Small intestine (tissue), 7 donors: ENCODE data around the gene RBM17. TPM values are rescaled to one million over a fixed set of nuclear protein-coding genes. Genes with fewer than 3 reads are reported as not detected.

ENCODE experiments used
- DNase-seq, 2 donors: peaks; one replicate each; pipeline versions ENCODE4 v3.0.0 to v3.0.0-alpha.2; 2013
- FAIRE-seq: peaks from 2 replicates; lab custom pipeline; 2012; peaks lifted over from hg19 to GRCh38; lab: Jason Lieb, UNC
- H3K27ac ChIP-seq, 3 donors: one replicate each; pipeline ENCODE4 v1.5.1; 2013; ENCODE audit warnings: low read length in 2 of 3, mild to moderate bottlenecking in 2 of 3, control low read depth in 1 of 3, inconsistent platforms in 1 of 3, low read depth in 1 of 3, moderate library complexity in 1 of 3
- H3K27me3 ChIP-seq, 3 donors: one replicate each; pipeline ENCODE4 v1.6.1; 2013; ENCODE audit warnings: low read length in 3 of 3, inconsistent platforms in 1 of 3; ENCODE audit not compliant: control insufficient read depth in 3 of 3, insufficient read depth in 3 of 3
- H3K36me3 ChIP-seq, 3 donors: one replicate each; pipeline ENCODE4 v1.6.1; 2013; ENCODE audit warnings: low read length in 3 of 3, inconsistent platforms in 1 of 3, low read depth in 1 of 3, mild to moderate bottlenecking in 1 of 3, moderate library complexity in 1 of 3; ENCODE audit not compliant: control insufficient read depth in 3 of 3, insufficient read depth in 2 of 3
- H3K4me1 ChIP-seq, 3 donors: one replicate each; pipeline ENCODE4 v1.6.1; 2013; ENCODE audit warnings: low read length in 2 of 3, inconsistent platforms in 1 of 3, low read depth in 1 of 3, mild to moderate bottlenecking in 1 of 3, moderate library complexity in 1 of 3; ENCODE audit not compliant: control insufficient read depth in 3 of 3, insufficient read depth in 2 of 3
- H3K4me3 ChIP-seq, 3 donors: one replicate each; pipeline ENCODE4 v1.5.1; 2013; ENCODE audit warnings: low read length in 3 of 3, control low read depth in 1 of 3, inconsistent platforms in 1 of 3, low read depth in 1 of 3, mild to moderate bottlenecking in 1 of 3, moderate library complexity in 1 of 3
- H3K9me3 ChIP-seq, 2 donors: one replicate each; pipeline ENCODE4 v1.6.1; 2013; ENCODE audit warnings: low read depth in 1 of 2, low read length in 1 of 2; ENCODE audit not compliant: control insufficient read depth in 2 of 2, insufficient read depth in 1 of 2
- WGBS, 3 donors: extraction: QIAGEN DNeasy Blood & Tissue Kit; methylation state at CpG; one replicate each; pipeline ENCODE4 v1.1.7; 2013; 5-methylcytosine and 5-hydroxymethylcytosine counted together
- polyA plus RNA-seq, 4 donors: library from polyadenylated mRNA; stranded (reverse) in 3 of 4; unstranded in 1 of 4; fragments of 200-250 nt in 3 of 4; fragments of 120-200 nt in 1 of 4; gene quantifications; one replicate each; pipeline versions ENCODE4 v1.2.1 to v1.2.3, GENCODE V29; 2013
- donor health status: healthy with polysubstance abuse.
- donor health status: control.
- donor health status: control.
- donor health status: Bipolar disorder and iron deficiency.
- donor health status: healthy.

RBM17 gene
- polyA plus RNA-seq, 4 donors: 45.7 to 102 (median 73.9) TPM

DNA sequence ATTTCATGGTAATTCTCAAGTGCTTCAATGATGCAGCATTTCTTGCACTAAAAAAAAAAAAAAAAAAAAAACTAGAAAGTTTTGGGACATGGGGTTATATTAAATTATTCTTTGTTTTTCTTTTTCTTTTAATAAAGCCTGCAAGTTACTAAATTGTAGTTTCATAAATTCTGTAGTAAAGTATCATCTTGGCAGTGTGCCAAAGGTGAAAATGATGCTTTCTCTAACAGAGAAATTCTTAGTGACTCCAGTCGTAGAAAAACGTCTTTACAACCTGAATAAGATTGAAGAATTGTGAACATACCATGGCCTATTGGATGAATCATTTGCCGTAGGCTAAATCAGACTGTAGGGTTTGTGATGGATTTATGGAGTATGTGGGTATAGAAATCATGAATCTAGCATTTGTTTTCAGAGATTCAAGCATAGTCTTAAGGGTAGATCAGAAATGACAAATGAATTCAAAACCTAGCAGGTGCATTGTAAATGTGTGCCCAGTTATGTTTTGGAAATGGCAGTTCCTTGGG lies 27.1 kb downstream of the RBM17 start:
- Histone ChIP-seq H3K27me3 (no peaks in the 10 kb centered on the region), H3K4me1 (peaks cover 0 to 6% (median 5%) of the 10 kb centered on the region in 3 donors), H3K36me3 (peaks cover 17 to 26% (median 21%) of the 10 kb centered on the region in 3 donors), H3K9me3 (no peaks in the 10 kb centered on the region), H3K27ac (no peak overlapping the region), H3K4me3 (no peak overlapping the region)
- FAIRE-seq (no peak), DNase-seq (no peak)
- 85 to 92% (median 89%) methylated on average over 3 of the region's 3 CpGs for WGBS, 3 donors

DNA sequence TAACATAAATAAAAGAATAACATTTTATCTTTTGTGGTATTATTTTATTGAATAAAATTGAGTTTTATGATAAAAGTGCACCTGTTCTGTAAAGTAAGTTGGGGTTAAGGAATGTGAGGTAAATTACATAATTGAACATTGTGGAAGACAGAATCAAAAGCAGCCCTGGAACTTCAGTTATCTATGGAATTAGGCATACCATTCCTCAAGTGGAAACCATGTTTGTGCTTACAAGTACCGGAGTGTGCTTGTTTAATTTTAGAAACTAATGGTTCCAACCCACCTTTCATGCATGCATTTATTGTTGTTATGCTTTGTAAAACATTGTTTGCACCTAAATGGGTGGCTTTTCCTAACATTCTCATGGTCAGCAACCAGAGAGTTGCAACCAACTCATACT lies 28.0 kb downstream of the RBM17 start:
- WGBS, 3 donors: 86 to 100% (median 96%) methylated on average over 1 of the region's 1 CpG
- DNase-seq (no peak), FAIRE-seq (no peak)
- Histone ChIP-seq H3K9me3 (no peaks in the 10 kb centered on the region), H3K4me1 (peaks cover 0 to 6% (median 5%) of the 10 kb centered on the region in 3 donors), H3K36me3 (peaks cover 14 to 18% (median 18%) of the 10 kb centered on the region in 3 donors), H3K27ac (no peak overlapping the region), H3K4me3 (no peak overlapping the region), H3K27me3 (no peaks in the 10 kb centered on the region)

DNA sequence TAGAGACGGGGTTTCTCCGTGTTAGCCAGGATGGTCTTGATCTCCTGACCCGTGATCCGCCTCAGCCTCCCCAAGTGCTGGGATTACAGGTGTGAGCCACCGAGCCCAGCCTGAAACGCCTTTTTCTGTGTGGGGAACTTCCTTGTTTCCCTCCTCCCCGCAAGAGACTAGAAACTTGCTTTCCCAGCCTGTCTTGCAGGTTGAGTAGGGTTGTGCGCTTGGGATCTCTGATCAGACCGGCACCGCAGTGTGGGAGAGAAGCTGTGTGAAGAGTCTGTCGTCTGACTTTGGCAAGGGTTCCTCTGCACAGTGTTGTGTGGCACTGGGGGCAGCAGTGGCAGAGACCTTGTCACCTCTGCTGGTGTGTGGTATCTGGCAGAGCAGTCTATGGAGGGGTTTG lies 28.9 kb downstream of the RBM17 start:
- no peak for FAIRE-seq
- Histone ChIP-seq H3K4me1 (peaks cover 0 to 6% (median 5%) of the 10 kb centered on the region in 3 donors), H3K27ac (no peak overlapping the region), H3K36me3 (peaks cover 12 to 14% (median 13%) of the 10 kb centered on the region in 3 donors), H3K27me3 (no peaks in the 10 kb centered on the region), H3K4me3 (no peak overlapping the region), H3K9me3 (no peaks in the 10 kb centered on the region)
- WGBS, 3 donors: 90 to 93% (median 92%) methylated on average over 11 of the region's 11 CpGs
- no peak for DNase-seq

DNA sequence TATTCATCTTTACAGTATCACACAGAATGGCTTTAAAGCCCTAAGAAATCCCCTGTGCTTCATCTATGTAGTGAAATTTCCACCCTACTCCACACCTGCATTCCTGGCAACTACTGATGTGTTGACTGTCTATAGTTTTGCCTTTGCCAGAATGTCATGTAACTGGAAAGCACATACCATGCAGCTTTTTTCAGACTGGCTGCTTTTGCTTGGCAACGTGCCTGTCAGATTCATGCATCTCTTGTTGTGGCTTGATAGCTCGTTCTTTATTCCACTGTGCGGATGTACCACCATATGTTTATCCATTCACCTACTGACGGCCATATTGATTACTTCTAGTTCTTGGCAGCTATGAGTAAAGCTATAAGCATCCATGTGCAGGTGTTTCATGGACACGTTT lies 30.6 kb downstream of the RBM17 start:
- Histone ChIP-seq H3K27me3 (no peaks in the 10 kb centered on the region), H3K9me3 (no peaks in the 10 kb centered on the region), H3K36me3 (peaks cover 4 to 9% (median 5%) of the 10 kb centered on the region in 3 donors), H3K4me3 (no peak overlapping the region), H3K4me1 (peaks cover 0 to 6% (median 4%) of the 10 kb centered on the region in 3 donors), H3K27ac (no peak overlapping the region)
- no peak for FAIRE-seq
- 38 to 55% (median 50%) methylated on average over 5 of the region's 5 CpGs for WGBS, 3 donors
- no peak for DNase-seq

DNA sequence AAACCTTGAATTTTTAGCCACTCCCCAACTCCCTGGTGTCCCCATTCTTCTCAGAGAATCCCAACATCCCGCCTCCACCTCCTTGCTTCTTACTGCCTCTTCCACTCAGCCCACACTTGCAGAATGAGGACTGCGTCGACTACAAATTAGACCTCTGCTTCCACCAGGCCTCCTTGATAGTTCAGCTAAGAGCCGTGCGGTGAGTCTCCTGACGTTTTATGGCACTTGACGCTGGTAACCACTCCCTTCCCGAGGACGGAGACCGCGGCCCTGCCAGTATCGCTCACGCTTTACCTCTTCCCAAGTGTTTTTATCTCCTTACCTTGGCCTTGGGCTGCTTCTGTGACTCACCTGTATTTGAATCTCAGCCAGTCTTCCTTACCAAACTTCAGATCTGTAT lies 31.1 kb downstream of the RBM17 start:
- 11 to 75% (median 46%) methylated on average over 13 of the region's 13 CpGs for WGBS, 3 donors
- FAIRE-seq (no peak), DNase-seq (peak; percentile 80 to 94)
- Histone ChIP-seq H3K27me3 (no peaks in the 10 kb centered on the region), H3K9me3 (no peaks in the 10 kb centered on the region), H3K36me3 (peaks cover 2 to 9% (median 2%) of the 10 kb centered on the region in 3 donors), H3K4me3 (no peak overlapping the region), H3K27ac (peak overlapping the region in 1 of 3 donors; percentile 56), H3K4me1 (peaks cover 0 to 6% (median 0%) of the 10 kb centered on the region in 3 donors)

DNA sequence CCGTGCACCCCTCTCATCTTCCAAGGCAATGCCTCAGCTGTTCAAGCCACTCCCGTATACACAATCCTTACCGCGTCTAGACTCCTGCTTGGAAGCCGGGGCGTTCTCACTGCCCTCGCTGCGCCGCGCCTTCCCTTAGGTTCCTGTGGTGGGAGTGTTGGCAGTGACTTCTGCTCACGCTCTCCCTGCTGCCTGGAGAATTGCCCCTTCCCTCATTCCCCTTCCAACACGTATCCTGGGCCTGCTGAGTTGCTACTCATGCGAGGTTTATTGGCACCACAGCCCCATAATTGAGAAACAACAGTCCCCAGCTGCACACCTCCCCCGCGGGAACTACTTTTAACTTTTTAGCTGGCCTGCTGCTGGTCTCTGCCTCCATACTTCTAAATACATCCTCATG lies 31.9 kb downstream of the RBM17 start:
- H3K9me3 ChIP-seq: no peaks in the 10 kb centered on the region
- DNase-seq (peak in 1 of 2 donors; percentile 32), FAIRE-seq (no peak)
- H3K27ac ChIP-seq: no peak overlapping the region
- H3K4me1 ChIP-seq: peaks cover 0 to 6% (median 0%) of the 10 kb centered on the region in 3 donors
- peaks cover 0 to 9% (median 0%) of the 10 kb centered on the region in 3 donors for H3K36me3 ChIP-seq
- H3K27me3 ChIP-seq: no peaks in the 10 kb centered on the region
- WGBS, 3 donors: 23 to 70% (median 46%) methylated on average over 15 of the region's 15 CpGs
- H3K4me3 ChIP-seq: no peak overlapping the region

DNA sequence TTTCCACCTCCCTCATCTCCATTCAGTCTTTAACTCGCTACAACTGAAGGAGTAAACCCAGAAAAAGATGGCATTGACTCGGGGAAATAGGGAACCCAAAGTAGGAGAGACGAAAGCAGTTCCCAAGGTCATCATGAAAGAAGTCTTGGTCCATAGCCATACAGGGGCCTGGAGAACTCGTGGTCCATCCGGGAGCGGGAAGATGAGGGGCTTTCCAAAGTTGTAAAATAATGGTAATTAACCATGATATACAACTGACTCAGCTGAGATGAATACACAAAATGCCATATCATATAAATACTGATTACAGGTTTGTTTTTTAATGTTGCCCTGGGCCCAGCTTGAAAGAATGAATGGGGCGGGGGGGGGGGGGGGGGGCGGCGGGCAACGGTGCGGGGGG lies 32.3 kb downstream of the RBM17 start:
- Histone ChIP-seq H3K36me3 (peaks cover 0 to 9% (median 0%) of the 10 kb centered on the region in 3 donors), H3K27ac (no peak overlapping the region), H3K4me3 (no peak overlapping the region), H3K9me3 (no peaks in the 10 kb centered on the region), H3K27me3 (no peaks in the 10 kb centered on the region), H3K4me1 (peaks cover 0 to 6% (median 0%) of the 10 kb centered on the region in 3 donors)
- FAIRE-seq (no peak), DNase-seq (no peak)
- WGBS, 3 donors: 30 to 84% (median 64%) methylated on average over 10 to 11 of the region's 11 CpGs

DNA sequence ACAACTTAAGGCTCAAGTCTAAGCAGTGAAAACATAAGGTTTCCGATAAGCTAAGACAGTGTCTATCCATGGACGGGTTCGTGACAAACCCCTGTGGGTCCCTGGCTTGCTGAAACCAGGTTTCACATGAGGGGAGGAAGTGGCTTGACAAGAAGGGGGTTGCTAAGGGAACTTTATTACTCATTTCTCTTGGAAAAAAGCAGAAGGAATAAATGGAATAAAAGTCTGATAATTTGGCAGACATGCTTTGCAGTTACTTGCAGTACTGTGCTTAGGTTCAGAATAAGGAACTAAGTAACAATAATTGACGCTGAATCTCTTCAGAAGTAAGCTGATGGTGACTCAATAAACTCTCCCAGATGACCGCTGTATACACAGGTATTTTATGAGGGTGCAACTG lies 34.7 kb downstream of the RBM17 start:
- peaks cover 0 to 6% (median 0%) of the 10 kb centered on the region in 3 donors for H3K27me3 ChIP-seq
- 78 to 91% (median 80%) methylated on average over 5 of the region's 5 CpGs for WGBS, 3 donors
- H3K36me3 ChIP-seq: peaks cover 0 to 2% (median 0%) of the 10 kb centered on the region in 3 donors
- peaks cover 0 to 6% (median 0%) of the 10 kb centered on the region in 3 donors for H3K4me1 ChIP-seq
- FAIRE-seq (no peak), DNase-seq (no peak)
- H3K27ac ChIP-seq: no peak overlapping the region
- no peak overlapping the region for H3K4me3 ChIP-seq
- no peaks in the 10 kb centered on the region for H3K9me3 ChIP-seq
